ENCODE measurements around the gene ADAM30.
"Not testable (repeated sequence)": the region's sequence is repeated elsewhere in the genome, so short reads cannot be mapped to it uniquely, and the experiment has no call there.

Gene ADAM30

GRCh38 chr1:119853155-119853554 lies 43.2 kb downstream of the ADAM30 start:
- no peak overlapping the region for H3K4me3 ChIP-seq (ENCODE audit: low read depth, low read length)
- no peak overlapping the region for H3K27ac ChIP-seq (ENCODE audit: extremely low read depth, low read depth, low read length)
- ChIA-PET POLR2A (no interaction called here), CTCF (interaction anchor here (1.0 to 1.1 kb wide), 2 partner anchors 16 to 33 kb away, joined by 3 read pairs; no protein-coding TSS in a partner anchor)
- no peaks in the 10 kb centered on the region for H3K4me1 ChIP-seq (ENCODE audit: control insufficient read depth, insufficient read depth, low read length)
- H3K9me3 ChIP-seq (ENCODE audit: control insufficient read depth, insufficient read depth, low read depth, low read length): no peaks in the 10 kb centered on the region
- H3K36me3 ChIP-seq (ENCODE audit: control insufficient read depth in 2 of 2, insufficient read depth in 1 of 2, low read length in 2 of 2): no peaks in the 10 kb centered on the region
- no peak for TF ChIP-seq PATZ1 (tag by site-specific recombination; IDR thresholded peaks at IDR 0.05)
- TF ChIP-seq KLF16 (tag by site-specific recombination; IDR thresholded peaks at IDR 0.05): no peak
- no peak for TF ChIP-seq ZNF585B (tag by site-specific recombination; IDR thresholded peaks at IDR 0.05)
- no peak for TF ChIP-seq ZNF157 (tag by site-specific recombination; IDR thresholded peaks at IDR 0.05)
- no peak for TF ChIP-seq ZNF624 (tag by site-specific recombination; IDR thresholded peaks at IDR 0.05)
- TF ChIP-seq, protein P1, sequence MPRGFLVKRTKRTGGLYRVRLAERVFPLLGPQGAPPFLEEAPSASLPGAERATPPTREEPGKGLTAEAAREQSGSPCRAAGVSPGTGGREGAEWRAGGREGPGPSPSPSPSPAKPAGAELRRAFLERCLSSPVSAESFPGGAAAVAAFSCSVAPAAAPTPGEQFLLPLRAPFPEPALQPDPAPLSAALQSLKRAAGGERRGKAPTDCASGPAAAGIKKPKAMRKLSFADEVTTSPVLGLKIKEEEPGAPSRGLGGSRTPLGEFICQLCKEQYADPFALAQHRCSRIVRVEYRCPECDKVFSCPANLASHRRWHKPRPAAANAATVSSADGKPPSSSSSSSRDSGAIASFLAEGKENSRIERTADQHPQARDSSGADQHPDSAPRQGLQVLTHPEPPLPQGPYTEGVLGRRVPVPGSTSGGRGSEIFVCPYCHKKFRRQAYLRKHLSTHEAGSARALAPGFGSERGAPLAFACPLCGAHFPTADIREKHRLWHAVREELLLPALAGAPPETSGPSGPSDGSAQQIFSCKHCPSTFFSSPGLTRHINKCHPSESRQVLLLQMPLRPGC (tag by site-specific recombination; IDR thresholded peaks at IDR 0.05): no peak
- TF ChIP-seq ZFP69B (tag by site-specific recombination; IDR thresholded peaks at IDR 0.05): no peak
- TF ChIP-seq ZBTB20 (tag by site-specific recombination; IDR thresholded peaks at IDR 0.05): no peak
- TF ChIP-seq ZFHX2 (tag by site-specific recombination; conservative IDR thresholded peaks at IDR 0.05): no peak
- no peak for TF ChIP-seq SCRT1 (tag by site-specific recombination; IDR thresholded peaks at IDR 0.05; ENCODE audit: borderline replicate concordance)

GRCh38 chr1:119844206-119844605 lies 52.1 kb downstream of the ADAM30 start:
- H3K4me1 ChIP-seq (ENCODE audit: control insufficient read depth, insufficient read depth, low read length); POLR2A ChIA-PET; H3K27ac ChIP-seq (ENCODE audit: extremely low read depth, low read depth, low read length); H3K36me3 ChIP-seq (ENCODE audit: control insufficient read depth in 2 of 2, insufficient read depth in 1 of 2, low read length in 2 of 2); H3K4me3 ChIP-seq (ENCODE audit: low read depth, low read length); H3K9me3 ChIP-seq (ENCODE audit: control insufficient read depth, insufficient read depth, low read depth, low read length): not testable (repeated sequence)
- CTCF ChIA-PET: interaction anchor here (1.2 to 2.2 kb wide), 4 partner anchors 15 to 113 kb away, joined by 3 to 9 read pairs (median 6); no protein-coding TSS in a partner anchor
- 0 out of 2 replicates have a peak, but pooled peaks have one; percentile 6 for TF ChIP-seq ZNF654 (tag by site-specific recombination; IDR thresholded peaks at IDR 0.05; ENCODE audit: low read depth)

Measured in HEK293 (cell line).